ENCODE measurements around the gene CDKN3.

CDKN3 gene

GRCh38 chr14:54360667-54361066, 36.1 kb upstream of the CDKN3 start:
- in situ Hi-C loops (cut with HindIII; ENCODE audit: low sequenced_read_pairs) = no loop called here
- no peak overlapping the region for H3K4me3 ChIP-seq (ENCODE audit: low read depth, low read length)
- no peak for TF ChIP-seq CTCF (IDR thresholded peaks at IDR 0.05; ENCODE audit: low read depth, low read length)
- DNase-seq (ENCODE audit: low read depth, low spot score) = no peak

- no peak for TF ChIP-seq CTCF (IDR thresholded peaks at IDR 0.05; ENCODE audit: low read depth, low read length)
- no peak overlapping the region for H3K4me3 ChIP-seq (ENCODE audit: low read depth, low read length)
- DNase-seq (ENCODE audit: low read depth, low spot score) = no peak
- in situ Hi-C loops (cut with HindIII; ENCODE audit: low sequenced_read_pairs) = no loop called here
Observed at GRCh38 chr14:54362089-54362504, 34.7 kb upstream of the CDKN3 start.

GRCh38 chr14:54362759-54363437, 33.9 kb upstream of the CDKN3 start:
- no peak for TF ChIP-seq CTCF (IDR thresholded peaks at IDR 0.05; ENCODE audit: low read depth, low read length)
- H3K4me3 ChIP-seq (ENCODE audit: low read depth, low read length) = no peak overlapping the region
- in situ Hi-C loops (cut with HindIII; ENCODE audit: low sequenced_read_pairs) = no loop called here
- DNase-seq (ENCODE audit: low read depth, low spot score) = no peak

GRCh38 chr14:54364555-54365415, 32.0 kb upstream of the CDKN3 start:
- in situ Hi-C loops (cut with HindIII; ENCODE audit: low sequenced_read_pairs) = no loop called here
- no peak for TF ChIP-seq CTCF (IDR thresholded peaks at IDR 0.05; ENCODE audit: low read depth, low read length)
- no peak overlapping the region for H3K4me3 ChIP-seq (ENCODE audit: low read depth, low read length)
- DNase-seq (ENCODE audit: low read depth, low spot score) = peak; percentile 51

GRCh38 chr14:54366736-54367735, 29.8 kb upstream of the CDKN3 start:
- peak; percentile 79 for TF ChIP-seq CTCF (IDR thresholded peaks at IDR 0.05; ENCODE audit: low read depth, low read length)
- peak; percentile 73 for DNase-seq (ENCODE audit: low read depth, low spot score)
- in situ Hi-C loops (cut with HindIII; ENCODE audit: low sequenced_read_pairs) = no loop called here
- H3K4me3 ChIP-seq (ENCODE audit: low read depth, low read length) = no peak overlapping the region

GRCh38 chr14:54368291-54368690, 28.5 kb upstream of the CDKN3 start:
- in situ Hi-C loops (cut with HindIII; ENCODE audit: low sequenced_read_pairs) = no loop called here
- H3K4me3 ChIP-seq (ENCODE audit: low read depth, low read length) = no peak overlapping the region
- TF ChIP-seq CTCF (IDR thresholded peaks at IDR 0.05; ENCODE audit: low read depth, low read length) = no peak
- no peak for DNase-seq (ENCODE audit: low read depth, low spot score)
